Measurements from ENCODE around the gene KCTD8. TPM values are rescaled to one million over a fixed set of nuclear protein-coding genes. Genes with fewer than 3 reads are reported as not detected.

Gene KCTD8
- total and polyA plus RNA-seq, 7 experiments from 2014 or later = not detected

DNA sequence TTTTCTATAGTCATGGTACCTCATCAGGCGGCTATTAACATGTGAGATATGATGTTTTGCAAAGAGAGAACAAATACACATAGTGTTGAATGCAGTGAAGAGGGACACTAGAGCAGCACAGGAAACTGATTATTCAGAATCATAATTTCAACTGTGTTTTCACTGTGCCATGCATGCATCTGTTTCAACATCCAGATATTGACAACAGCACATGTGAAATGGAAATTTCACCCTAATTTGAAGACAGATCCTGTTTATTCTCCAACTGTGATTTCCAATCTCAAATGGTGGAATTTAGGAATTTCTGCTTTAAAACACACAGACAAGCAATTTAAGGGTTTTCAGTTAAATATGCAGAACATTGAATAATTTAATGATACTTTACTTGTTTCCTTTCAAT lies 288.6 kb downstream of the KCTD8 start:
- H3K27ac Mint-ChIP-seq = no peak overlapping the region
- no peaks in the 10 kb centered on the region for H3K36me3 Mint-ChIP-seq
- H3K9me3 Mint-ChIP-seq = peaks cover 0 to 15% (median 2%) of the 10 kb centered on the region in 11 donors
- Histone ChIP-seq H3K9me3 (ENCODE audit: control insufficient read depth in 2 of 3, low read length in 3 of 3) (no peaks in the 10 kb centered on the region), H3K36me3 (ENCODE audit: control insufficient read depth in 2 of 3, insufficient read depth in 3 of 3, low read length in 3 of 3) (no peaks in the 10 kb centered on the region), H3K4me3 (ENCODE audit: low read length) (no peak overlapping the region), H3K27me3 (ENCODE audit: control insufficient read depth in 2 of 2, insufficient read depth in 2 of 2, low read length in 2 of 2) (no peaks in the 10 kb centered on the region), H3K27ac (ENCODE audit: low read depth, low read length) (no peak overlapping the region), H3K4me1 (ENCODE audit: control insufficient read depth in 2 of 2, insufficient read depth in 2 of 2, low read length in 2 of 2) (no peaks in the 10 kb centered on the region)
- intact Hi-C loops (cut with micrococcal nuclease) = no loop called here
- no peaks in the 10 kb centered on the region for H3K4me1 Mint-ChIP-seq
- no peaks in the 10 kb centered on the region for H3K27me3 Mint-ChIP-seq
- no peak for DNase-seq
- no peak overlapping the region for H3K4me3 Mint-ChIP-seq
- POLR2A ChIA-PET = no interaction called here
- CTCF ChIA-PET = no interaction called here
- no peak for ATAC-seq

DNA sequence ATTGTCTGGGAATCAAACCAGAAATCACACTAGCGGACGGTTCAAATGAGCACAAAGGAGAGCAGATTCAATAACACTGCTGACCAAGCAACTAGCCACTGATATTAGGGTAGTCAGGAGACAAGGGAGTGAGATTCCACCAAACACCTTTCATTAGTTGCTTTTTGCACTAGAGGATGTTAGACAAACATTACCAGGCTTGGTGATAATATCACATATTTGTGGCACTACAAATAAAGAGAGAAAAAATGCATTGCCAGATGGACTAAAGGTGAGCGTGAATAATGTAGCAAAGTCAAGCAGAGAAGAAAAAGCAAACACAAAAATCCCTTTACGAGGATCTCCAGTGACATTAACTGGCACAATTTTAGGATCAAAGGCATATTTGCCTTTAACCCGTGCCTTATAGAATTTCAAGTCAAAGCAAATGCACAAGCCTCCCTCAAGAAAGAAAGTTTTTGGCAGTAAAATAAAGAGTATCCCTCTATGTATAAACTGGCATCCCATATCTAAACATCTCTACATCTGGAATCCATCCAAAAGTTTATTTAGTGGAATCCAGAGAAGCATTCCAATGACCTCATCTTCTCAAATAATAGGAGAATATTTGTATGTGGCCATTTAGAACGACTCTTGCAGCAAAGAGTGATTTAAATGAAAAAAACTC lies 290.9 kb downstream of the KCTD8 start:
- Histone ChIP-seq H3K4me1 (ENCODE audit: control insufficient read depth in 2 of 2, insufficient read depth in 2 of 2, low read length in 2 of 2) (no peaks in the 10 kb centered on the region), H3K36me3 (ENCODE audit: control insufficient read depth in 2 of 3, insufficient read depth in 3 of 3, low read length in 3 of 3) (no peaks in the 10 kb centered on the region), H3K4me3 (ENCODE audit: low read length) (no peak overlapping the region), H3K27me3 (ENCODE audit: control insufficient read depth in 2 of 2, insufficient read depth in 2 of 2, low read length in 2 of 2) (no peaks in the 10 kb centered on the region), H3K9me3 (ENCODE audit: control insufficient read depth in 2 of 3, low read length in 3 of 3) (no peaks in the 10 kb centered on the region), H3K27ac (ENCODE audit: low read depth, low read length) (no peak overlapping the region)
- ATAC-seq (no peak), DNase-seq (no peak)
- intact Hi-C loops (cut with micrococcal nuclease) = no loop called here
- Mint-ChIP-seq H3K36me3 (no peaks in the 10 kb centered on the region), H3K27ac (no peak overlapping the region), H3K4me3 (no peak overlapping the region), H3K4me1 (no peaks in the 10 kb centered on the region), H3K9me3 (peaks cover 0 to 14% (median 2%) of the 10 kb centered on the region in 11 donors), H3K27me3 (no peaks in the 10 kb centered on the region)
- CTCF ChIA-PET = no interaction called here
- POLR2A ChIA-PET = no interaction called here

- H3K9me3 Mint-ChIP-seq = peaks cover 0 to 13% (median 6%) of the 10 kb centered on the region in 11 donors
- DNase-seq (no peak), ATAC-seq (no peak)
- POLR2A ChIA-PET = no interaction called here
- no peaks in the 10 kb centered on the region for H3K27me3 Mint-ChIP-seq
- CTCF ChIA-PET = no interaction called here
- no peak overlapping the region for H3K4me3 Mint-ChIP-seq
- H3K4me1 Mint-ChIP-seq = no peaks in the 10 kb centered on the region
- intact Hi-C loops (cut with micrococcal nuclease) = no loop called here
- H3K4me1 ChIP-seq (ENCODE audit: control insufficient read depth in 2 of 2, insufficient read depth in 2 of 2, low read length in 2 of 2) = no peaks in the 10 kb centered on the region
- no peak overlapping the region for H3K4me3 ChIP-seq (ENCODE audit: low read length)
- no peak overlapping the region for H3K27ac ChIP-seq (ENCODE audit: low read depth, low read length)
- no peaks in the 10 kb centered on the region for H3K9me3 ChIP-seq (ENCODE audit: control insufficient read depth in 2 of 3, low read length in 3 of 3)
- no peaks in the 10 kb centered on the region for H3K27me3 ChIP-seq (ENCODE audit: control insufficient read depth in 2 of 2, insufficient read depth in 2 of 2, low read length in 2 of 2)
- no peaks in the 10 kb centered on the region for H3K36me3 Mint-ChIP-seq
- no peaks in the 10 kb centered on the region for H3K36me3 ChIP-seq (ENCODE audit: control insufficient read depth in 2 of 3, insufficient read depth in 3 of 3, low read length in 3 of 3)
- no peak overlapping the region for H3K27ac Mint-ChIP-seq
These were observed 298.5 kb downstream of the KCTD8 start for GRCh38 chr4:44150091-44150576.

DNA sequence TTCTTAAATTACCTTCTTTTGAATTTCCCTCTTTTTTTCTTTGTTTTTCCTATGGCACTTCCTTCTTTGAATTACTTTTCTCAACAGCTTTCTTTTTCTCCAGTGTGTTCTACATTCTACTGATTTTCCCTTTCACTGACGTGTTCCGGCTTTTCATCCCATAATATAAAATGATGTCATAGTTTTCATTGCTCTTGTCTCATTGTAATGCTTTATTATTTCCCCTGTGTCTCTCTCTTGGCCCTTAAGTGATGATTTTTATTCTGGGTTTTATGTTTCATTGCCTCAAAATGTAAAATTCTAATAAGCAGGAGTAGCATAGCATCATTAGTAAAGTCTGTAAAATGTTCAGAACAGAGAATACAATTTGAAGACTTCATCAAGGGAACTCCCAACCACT lies 299.3 kb downstream of the KCTD8 start:
- H3K27ac Mint-ChIP-seq = no peak overlapping the region
- no peaks in the 10 kb centered on the region for H3K4me1 Mint-ChIP-seq
- no peak overlapping the region for H3K4me3 ChIP-seq (ENCODE audit: low read length)
- no peaks in the 10 kb centered on the region for H3K4me1 ChIP-seq (ENCODE audit: control insufficient read depth in 2 of 2, insufficient read depth in 2 of 2, low read length in 2 of 2)
- DNase-seq (no peak), ATAC-seq (no peak)
- H3K27me3 ChIP-seq (ENCODE audit: control insufficient read depth in 2 of 2, insufficient read depth in 2 of 2, low read length in 2 of 2) = no peaks in the 10 kb centered on the region
- POLR2A ChIA-PET = no interaction called here
- H3K9me3 Mint-ChIP-seq = peaks cover 0 to 13% (median 6%) of the 10 kb centered on the region in 11 donors
- H3K9me3 ChIP-seq (ENCODE audit: control insufficient read depth in 2 of 3, low read length in 3 of 3) = no peaks in the 10 kb centered on the region
- H3K4me3 Mint-ChIP-seq = no peak overlapping the region
- H3K27ac ChIP-seq (ENCODE audit: low read depth, low read length) = no peak overlapping the region
- CTCF ChIA-PET = no interaction called here
- H3K36me3 ChIP-seq (ENCODE audit: control insufficient read depth in 2 of 3, insufficient read depth in 3 of 3, low read length in 3 of 3) = no peaks in the 10 kb centered on the region
- H3K36me3 Mint-ChIP-seq = no peaks in the 10 kb centered on the region
- intact Hi-C loops (cut with micrococcal nuclease) = no loop called here
- no peaks in the 10 kb centered on the region for H3K27me3 Mint-ChIP-seq

DNA sequence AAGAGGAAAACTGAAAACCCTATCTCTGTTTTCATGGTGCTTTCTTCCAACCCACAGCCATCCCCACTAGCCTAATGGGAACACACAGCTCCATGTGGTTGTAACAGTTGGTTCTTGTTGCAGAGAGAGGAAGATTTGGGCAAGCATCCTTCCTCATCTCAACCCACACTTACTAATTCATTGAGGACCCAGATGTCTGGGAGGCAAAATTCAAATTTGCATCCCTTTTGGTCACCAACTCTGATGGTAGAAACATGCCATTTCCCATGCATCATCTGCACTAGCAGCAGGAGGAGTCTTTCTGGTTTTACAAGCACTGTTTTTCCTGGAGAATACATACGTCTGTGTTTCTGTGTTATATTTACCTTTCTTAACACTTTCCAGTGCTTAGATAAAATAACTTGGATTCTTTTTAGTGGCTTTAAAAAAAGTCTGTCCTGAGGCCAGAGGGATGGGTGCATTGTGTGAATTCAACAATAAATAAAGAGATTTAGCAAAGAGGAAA lies 301.0 kb downstream of the KCTD8 start:
- intact Hi-C loops (cut with micrococcal nuclease) = no loop called here
- DNase-seq (no peak), ATAC-seq (no peak)
- H3K27me3 ChIP-seq (ENCODE audit: control insufficient read depth in 2 of 2, insufficient read depth in 2 of 2, low read length in 2 of 2) = no peaks in the 10 kb centered on the region
- no peaks in the 10 kb centered on the region for H3K36me3 ChIP-seq (ENCODE audit: control insufficient read depth in 2 of 3, insufficient read depth in 3 of 3, low read length in 3 of 3)
- H3K4me1 ChIP-seq (ENCODE audit: control insufficient read depth in 2 of 2, insufficient read depth in 2 of 2, low read length in 2 of 2) = no peaks in the 10 kb centered on the region
- CTCF ChIA-PET = no interaction called here
- H3K4me1 Mint-ChIP-seq = no peaks in the 10 kb centered on the region
- no peak overlapping the region for H3K4me3 ChIP-seq (ENCODE audit: low read length)
- H3K9me3 ChIP-seq (ENCODE audit: control insufficient read depth in 2 of 3, low read length in 3 of 3) = no peaks in the 10 kb centered on the region
- no peak overlapping the region for H3K4me3 Mint-ChIP-seq
- POLR2A ChIA-PET = no interaction called here
- no peaks in the 10 kb centered on the region for H3K36me3 Mint-ChIP-seq
- H3K27ac ChIP-seq (ENCODE audit: low read depth, low read length) = no peak overlapping the region
- no peaks in the 10 kb centered on the region for H3K27me3 Mint-ChIP-seq
- H3K27ac Mint-ChIP-seq = no peak overlapping the region
- H3K9me3 Mint-ChIP-seq = peaks cover 0 to 22% (median 7%) of the 10 kb centered on the region in 11 donors

DNA sequence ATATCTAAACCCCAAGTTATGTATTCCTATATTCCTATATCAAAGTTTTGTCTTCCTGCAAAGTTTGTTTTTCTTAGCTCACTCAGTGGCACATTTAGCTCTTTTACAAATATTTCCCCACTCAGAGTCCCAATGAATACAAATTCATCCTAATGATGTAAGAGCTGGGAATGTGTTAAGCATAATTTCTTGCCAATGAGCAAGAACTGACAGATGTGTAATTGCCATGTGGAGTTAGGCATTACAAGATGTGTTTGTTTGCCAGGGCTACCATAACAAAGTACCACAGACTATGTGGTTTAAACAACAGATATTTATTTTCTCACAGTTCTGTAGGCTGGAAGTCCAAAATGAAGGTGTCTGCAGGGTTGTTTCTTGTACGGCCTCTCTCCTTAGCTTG lies 302.1 kb downstream of the KCTD8 start:
- no peaks in the 10 kb centered on the region for H3K36me3 Mint-ChIP-seq
- no peak overlapping the region for H3K27ac Mint-ChIP-seq
- H3K9me3 Mint-ChIP-seq = peaks cover 0 to 22% (median 7%) of the 10 kb centered on the region in 11 donors
- POLR2A ChIA-PET = no interaction called here
- no peak overlapping the region for H3K4me3 Mint-ChIP-seq
- Histone ChIP-seq H3K27me3 (ENCODE audit: control insufficient read depth in 2 of 2, insufficient read depth in 2 of 2, low read length in 2 of 2) (no peaks in the 10 kb centered on the region), H3K4me1 (ENCODE audit: control insufficient read depth in 2 of 2, insufficient read depth in 2 of 2, low read length in 2 of 2) (no peaks in the 10 kb centered on the region), H3K4me3 (ENCODE audit: low read length) (no peak overlapping the region), H3K27ac (ENCODE audit: low read depth, low read length) (no peak overlapping the region), H3K9me3 (ENCODE audit: control insufficient read depth in 2 of 3, low read length in 3 of 3) (no peaks in the 10 kb centered on the region), H3K36me3 (ENCODE audit: control insufficient read depth in 2 of 3, insufficient read depth in 3 of 3, low read length in 3 of 3) (no peaks in the 10 kb centered on the region)
- intact Hi-C loops (cut with micrococcal nuclease) = no loop called here
- CTCF ChIA-PET = no interaction called here
- no peaks in the 10 kb centered on the region for H3K4me1 Mint-ChIP-seq
- H3K27me3 Mint-ChIP-seq = no peaks in the 10 kb centered on the region
- ATAC-seq = no peak
- DNase-seq = no peak

DNA sequence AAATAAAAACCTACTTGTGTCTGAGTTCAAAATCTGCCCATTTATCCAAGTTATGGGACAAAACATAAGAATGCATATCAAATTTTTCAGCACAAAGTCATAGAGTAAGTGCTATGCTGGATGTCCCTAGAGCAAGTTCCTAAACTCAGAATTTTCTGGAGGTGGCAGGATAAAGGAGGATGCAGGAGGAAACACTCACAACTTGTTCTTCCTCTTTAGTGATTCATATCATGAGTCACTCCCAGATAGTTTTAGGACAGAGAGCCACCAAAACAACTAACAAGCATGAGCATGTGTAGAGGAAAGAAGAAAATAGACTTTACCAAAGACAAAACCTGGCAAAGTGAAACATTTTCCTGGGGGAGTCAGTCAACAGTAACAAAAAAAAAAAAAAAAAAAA lies 302.7 kb downstream of the KCTD8 start:
- POLR2A ChIA-PET = no interaction called here

More for the DNA sequence above, 302.7 kb downstream of the KCTD8 start:
- no peak for ATAC-seq
- Mint-ChIP-seq H3K27me3 (no peaks in the 10 kb centered on the region), H3K4me1 (no peaks in the 10 kb centered on the region), H3K4me3 (no peak overlapping the region), H3K9me3 (peaks cover 0 to 22% (median 8%) of the 10 kb centered on the region in 11 donors), H3K36me3 (no peaks in the 10 kb centered on the region), H3K27ac (no peak overlapping the region)
- DNase-seq = no peak
- no peak overlapping the region for H3K27ac ChIP-seq (ENCODE audit: low read depth, low read length)
- H3K4me3 ChIP-seq (ENCODE audit: low read length) = no peak overlapping the region
- no peaks in the 10 kb centered on the region for H3K36me3 ChIP-seq (ENCODE audit: control insufficient read depth in 2 of 3, insufficient read depth in 3 of 3, low read length in 3 of 3)
- CTCF ChIA-PET = no interaction called here
- intact Hi-C loops (cut with micrococcal nuclease) = no loop called here
- H3K27me3 ChIP-seq (ENCODE audit: control insufficient read depth in 2 of 2, insufficient read depth in 2 of 2, low read length in 2 of 2) = no peaks in the 10 kb centered on the region
- no peaks in the 10 kb centered on the region for H3K4me1 ChIP-seq (ENCODE audit: control insufficient read depth in 2 of 2, insufficient read depth in 2 of 2, low read length in 2 of 2)
- no peaks in the 10 kb centered on the region for H3K9me3 ChIP-seq (ENCODE audit: control insufficient read depth in 2 of 3, low read length in 3 of 3)

Measured in naive thymus-derived CD4-positive, alpha-beta T cell (primary cell).